HG03378 (cell line): Measurements from ENCODE around the gene TRAF3.

Experiments used
- ATAC-seq: cut with Tn5 transposase; IDR thresholded peaks from one replicate; pipeline ENCODE4 v1.9.1; 2021; ENCODE audit warnings: mild to moderate bottlenecking, moderate library complexity; ENCODE audit not compliant: unreplicated experiment

TRAF3 gene

DNA sequence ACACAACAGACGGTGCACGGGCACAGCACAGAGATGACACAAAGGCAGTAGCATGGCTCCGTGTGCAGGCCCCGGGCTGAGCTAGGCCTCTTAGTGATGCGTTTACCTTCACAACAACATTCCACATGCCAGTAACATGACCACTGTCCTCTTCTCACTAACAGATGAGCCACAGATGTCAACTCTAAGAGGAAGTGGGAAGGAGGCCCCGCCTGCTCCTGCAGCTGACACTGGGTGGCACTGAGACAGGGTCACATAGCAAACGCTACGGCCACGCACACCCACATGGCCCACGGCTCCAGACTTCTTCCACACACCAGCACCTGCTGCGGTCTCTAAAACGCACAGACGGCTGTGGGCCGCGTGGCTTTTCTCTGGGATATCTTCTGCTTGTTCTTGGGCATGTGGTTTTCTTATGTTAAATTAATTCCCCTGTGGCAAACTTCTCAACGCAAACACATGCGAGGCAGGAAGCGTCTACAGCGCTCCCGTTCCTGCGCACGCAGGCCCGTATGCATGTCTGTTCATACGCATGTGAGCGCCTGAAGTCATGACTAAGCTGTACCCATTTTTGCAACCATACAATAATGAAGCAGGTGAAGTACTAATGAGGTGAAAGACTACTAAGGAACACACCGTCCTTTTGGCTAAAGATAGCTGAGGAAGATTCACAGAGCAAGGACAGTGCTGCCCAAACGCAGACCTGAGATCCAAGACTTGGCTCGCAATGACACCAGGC, 172.0 kb downstream of the TRAF3 start:
- peak; percentile 58 for ATAC-seq

DNA sequence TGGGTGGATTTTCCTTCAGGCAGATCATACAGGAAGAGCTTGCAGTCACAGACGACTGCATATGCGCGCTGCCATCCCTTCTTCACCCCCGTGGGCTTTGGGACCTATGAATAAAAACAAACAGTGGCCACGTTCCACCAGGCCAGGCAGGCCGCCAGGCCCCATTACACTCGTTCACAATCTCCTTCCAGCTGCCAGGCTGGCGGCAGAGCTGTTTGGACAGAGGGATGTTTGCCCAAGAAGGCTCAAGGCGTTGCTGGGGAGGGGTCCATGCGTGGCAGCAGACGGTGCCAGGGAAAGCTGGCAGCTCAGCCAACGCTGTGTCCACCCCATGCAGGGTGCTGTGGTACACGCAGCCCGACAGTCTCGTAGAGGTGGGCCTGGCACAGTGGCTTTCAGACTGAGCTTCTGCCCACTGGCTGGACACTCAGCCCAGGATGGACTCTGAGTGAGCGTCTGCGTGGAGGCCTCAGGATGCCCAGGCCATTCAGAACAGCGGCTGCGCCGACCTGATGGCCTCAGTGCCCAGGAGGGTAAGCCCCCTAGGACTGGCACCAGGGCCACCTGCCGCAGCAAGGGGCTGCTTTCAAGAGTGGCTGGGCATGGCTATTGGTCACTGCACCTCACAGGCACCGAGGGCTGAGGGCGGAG, 172.7 kb downstream of the TRAF3 start:
- no peak for ATAC-seq

DNA sequence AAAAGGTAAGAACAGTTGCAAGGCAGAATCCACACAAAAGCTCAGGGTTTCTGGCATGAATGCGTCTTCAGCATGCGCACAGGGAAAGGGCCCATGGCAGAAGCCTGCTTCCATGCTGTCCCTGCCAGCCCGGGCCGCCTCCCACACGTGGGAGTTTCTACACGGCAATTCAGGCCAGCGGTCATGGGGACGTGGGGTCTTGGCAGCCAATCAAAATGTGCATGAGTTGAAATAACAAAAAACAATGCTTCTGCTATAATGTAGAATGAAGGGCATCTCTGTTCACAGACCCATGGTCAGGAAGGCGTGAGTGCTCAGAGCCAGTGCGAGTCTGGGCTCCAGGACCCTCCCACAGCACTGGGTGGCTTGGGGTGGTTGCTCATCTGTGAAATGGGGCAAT, 173.8 kb downstream of the TRAF3 start:
- ATAC-seq: no peak

DNA sequence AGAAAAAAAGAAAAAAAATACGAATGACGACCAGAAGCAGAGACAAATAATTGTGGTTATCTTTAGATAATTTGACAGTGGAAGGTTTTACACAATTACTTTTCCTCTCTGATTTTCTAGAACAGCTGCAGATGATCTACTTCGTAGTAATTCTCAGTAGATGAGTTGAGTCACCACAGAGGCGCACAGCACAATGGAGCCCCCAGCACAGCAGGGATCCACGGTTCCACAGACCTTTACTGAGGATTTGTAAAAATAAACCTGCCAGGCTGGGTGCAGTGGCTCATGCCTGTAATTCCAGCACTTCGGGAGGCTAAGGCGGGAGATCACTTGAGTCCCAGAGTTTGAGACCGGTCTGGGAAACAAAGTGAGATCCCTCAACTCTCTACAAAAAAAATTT, 174.6 kb downstream of the TRAF3 start:
- ATAC-seq: no peak

DNA sequence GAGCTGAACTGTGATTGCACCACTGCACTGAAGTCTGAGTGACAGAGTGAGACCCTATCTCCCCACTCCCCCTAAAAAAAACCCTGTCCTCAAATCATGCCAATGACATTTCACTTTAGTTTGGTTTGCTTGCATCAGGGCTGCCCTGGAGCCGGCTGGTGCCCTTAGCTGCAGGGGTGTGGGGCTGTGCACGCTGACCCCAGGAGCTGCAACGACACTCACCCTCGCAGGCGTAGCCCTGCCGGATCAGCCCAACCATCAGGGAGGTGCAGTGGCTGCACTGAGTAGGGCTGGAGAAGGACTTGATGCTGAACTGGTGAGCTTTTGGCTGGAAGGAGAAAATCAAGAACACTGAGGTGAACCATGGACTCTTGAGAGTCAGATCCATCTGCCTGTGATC, 175.0 kb downstream of the TRAF3 start:
- ATAC-seq: no peak

DNA sequence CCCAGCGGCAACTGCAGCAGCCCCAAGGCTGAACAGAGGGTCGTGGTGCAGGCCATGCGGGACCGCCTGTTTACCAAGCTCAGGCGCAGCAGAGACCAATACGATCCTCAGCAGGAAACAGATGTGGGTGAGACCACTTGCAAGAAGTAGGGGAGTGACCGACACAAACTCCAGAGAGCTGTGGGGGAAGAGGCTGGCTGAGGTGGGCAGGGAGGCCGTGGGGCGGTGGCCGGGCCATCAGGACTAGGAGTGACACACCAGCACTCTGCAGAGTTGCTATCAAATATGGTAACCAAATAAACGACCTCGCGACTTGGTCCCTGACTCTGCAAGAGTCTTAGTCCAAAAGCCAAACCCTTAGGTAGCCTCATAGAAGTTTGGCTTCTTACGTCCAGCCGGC, 175.9 kb downstream of the TRAF3 start:
- no peak for ATAC-seq

DNA sequence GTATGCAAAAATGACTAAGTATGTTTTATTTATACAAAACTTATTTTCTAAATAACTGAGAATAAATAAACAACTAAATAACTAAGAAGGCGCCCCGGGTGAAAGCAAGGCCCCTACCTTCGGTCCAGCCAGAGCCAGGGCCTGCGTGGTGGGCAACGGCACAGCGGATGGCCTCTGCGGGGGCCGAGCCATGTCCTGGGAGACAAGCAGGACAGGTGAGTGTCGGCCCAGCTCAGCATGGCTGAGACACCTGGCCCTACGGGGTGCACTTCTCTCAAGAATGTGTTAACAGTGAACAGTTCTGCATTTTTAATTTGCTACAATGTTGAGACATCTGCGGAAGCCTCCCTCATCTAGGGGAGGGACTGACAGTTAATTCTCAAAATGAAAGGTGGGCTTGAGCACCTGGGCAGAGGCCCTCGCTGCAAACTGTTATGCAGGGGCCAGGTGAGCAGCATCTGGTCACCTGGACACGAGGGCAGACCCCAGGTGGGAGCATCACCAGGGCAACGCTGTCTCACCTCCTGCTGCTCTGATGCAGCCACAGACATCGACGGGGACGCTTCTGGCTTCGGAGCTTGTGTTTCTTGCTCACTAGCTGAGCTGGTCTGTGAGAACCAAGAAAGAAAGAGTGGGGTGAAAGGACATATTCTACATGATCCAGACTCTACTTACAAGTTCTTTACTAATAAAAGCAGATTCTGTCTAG, 177.0 kb downstream of the TRAF3 start:
- no peak for ATAC-seq

DNA sequence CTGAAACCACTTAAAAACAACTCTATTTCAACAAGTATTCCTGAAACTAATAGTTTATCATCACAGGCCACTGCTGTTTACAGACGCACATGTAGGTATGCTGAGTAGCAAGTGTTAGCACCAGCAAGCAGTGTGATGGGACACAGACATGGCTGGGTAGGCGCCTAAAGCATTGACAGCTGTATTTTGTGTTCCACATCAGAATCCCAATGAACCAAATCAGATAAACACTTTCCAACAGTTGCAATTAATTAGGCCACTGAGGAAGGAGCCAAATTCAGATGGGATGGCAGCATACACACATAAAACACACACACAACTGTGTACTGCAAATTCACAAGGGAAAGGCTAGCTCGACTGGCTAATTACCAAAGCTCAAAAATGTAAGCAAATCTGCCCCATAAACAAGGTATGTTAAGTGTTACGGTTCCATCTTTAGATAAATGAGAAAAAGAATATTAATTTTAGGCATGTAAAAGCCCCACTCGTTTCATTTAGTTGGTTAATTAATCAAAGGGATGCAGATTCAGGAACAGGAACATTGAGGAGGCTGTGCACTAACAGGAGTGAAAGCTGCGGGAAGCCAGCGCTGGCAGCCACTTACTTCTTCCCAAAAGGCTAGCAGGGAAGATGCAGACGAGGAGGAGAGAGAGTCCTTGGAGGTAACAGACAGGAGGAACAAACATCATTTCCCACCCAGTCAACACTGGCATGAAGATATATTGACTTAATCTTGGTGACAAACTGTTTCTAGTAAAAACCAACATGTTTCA, 178.6 kb downstream of the TRAF3 start:
- ATAC-seq: no peak

DNA sequence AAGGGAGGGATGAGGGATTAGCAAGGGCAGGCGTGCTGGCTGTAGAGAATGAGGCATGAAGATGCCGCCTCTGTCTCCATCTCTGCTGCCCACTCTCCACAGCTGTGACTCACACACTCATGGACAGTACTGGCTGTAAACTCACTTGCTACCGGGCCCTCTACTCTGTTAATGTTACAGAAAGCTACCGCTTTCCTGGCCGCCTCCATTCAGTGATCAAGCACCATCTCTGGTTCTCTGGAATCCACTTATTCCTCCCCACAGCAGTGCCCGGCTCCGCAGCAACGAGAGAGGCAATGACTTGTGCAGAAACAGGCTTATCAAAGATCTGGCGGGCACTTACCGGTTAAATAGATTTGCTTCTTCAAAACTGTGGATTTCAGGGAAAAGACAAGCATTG, 180.0 kb downstream of the TRAF3 start:
- no peak for ATAC-seq

DNA sequence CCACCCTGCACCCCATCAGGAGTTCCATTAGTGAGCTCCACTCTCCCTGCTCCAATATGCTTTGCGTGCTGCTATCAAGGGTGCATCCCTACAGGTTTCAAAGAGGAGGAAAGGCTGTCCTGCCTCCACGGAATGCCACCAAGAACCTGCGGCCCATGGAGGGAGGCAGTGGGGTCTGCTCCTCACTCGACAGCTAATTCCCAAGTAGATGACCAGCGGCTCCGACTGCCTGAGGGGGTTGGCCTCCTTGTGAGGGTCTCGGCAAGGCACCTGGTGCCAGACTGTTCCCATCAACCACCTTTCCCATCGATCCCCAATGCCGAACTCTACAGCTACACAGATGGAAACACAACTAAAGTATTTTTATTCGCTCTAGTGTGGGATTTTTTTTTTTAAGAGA, 181.2 kb downstream of the TRAF3 start:
- no peak for ATAC-seq
